ENCODE measurements around the gene PTPRD.

The PTPRD gene

DNA sequence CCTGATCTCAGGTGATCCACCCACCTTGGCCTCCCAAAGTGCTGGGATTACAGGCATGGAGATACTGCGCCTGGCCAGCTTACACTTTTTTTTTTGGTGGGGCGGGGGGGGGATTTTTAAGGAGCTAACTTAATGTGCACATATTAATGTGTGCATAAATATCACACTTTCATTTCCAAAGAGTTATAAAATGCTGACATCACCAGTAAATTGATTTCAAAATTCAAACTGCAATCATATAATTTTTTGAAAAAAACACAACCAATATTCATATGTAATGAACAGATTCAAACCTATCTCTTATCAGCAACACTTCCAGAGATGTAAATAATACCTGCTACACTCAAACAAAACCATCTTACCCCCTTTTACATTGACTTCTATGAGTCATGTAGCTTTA, 1806.7 kb downstream of the PTPRD start:
- DNase-seq, result no peak

DNA sequence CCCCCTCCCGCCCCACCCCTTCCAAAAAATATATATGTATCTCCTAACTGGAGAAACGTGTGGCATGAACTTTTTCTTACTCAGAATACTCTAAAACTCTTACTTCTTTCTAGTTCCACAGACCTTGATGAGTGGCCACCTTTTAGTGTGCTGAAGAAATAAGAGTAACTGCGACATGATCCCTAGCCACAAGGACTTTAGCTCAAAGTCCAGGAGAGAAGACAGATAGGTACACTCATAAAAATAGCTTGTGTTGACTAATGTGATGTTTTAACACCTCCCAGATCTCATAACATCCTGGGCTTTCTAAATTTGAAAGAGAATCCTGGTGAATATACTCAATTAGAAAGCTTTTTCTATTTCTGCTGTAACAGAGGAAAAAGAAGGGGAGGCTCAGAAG, 1808.2 kb downstream of the PTPRD start:
- DNase-seq, result no peak

DNA sequence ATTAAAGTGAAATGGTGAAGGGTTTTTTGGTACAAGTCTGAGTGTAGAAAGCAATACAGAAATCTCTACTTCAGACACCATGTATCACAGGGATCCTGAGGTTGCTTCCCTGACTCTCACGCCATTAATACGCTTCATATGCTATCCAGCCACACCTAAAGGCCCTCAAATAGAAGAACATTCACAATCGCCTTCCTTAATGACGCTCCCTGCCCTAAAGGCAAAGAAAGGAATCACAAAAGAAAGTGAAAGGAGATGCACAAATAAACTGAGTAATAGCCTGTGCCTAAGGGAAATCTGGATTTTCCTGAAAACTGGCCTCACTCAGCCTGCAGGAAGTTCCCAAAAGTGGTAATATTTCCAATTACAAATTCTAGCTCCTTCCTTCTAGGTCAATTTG, 1810.6 kb downstream of the PTPRD start:
- no peak for DNase-seq

DNA sequence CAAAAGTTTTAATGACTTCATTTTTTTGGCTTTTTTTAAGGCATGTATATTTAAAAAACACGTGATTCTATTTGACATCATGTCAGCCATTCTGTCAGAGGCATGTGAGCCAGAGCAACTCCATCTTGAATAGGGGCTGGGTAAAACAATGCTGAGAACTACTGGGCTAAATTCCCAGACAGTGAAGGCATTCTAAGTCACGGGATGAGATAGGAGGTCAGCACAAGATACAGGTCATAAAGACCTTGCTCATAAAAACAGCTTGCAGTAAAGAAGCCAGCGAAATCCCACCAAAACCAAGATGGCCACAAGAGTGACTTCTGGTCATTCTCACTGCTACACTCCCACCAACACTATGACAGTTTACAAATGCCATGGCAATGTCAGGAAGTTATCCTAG, 1812.6 kb downstream of the PTPRD start:
- no peak for DNase-seq

DNA sequence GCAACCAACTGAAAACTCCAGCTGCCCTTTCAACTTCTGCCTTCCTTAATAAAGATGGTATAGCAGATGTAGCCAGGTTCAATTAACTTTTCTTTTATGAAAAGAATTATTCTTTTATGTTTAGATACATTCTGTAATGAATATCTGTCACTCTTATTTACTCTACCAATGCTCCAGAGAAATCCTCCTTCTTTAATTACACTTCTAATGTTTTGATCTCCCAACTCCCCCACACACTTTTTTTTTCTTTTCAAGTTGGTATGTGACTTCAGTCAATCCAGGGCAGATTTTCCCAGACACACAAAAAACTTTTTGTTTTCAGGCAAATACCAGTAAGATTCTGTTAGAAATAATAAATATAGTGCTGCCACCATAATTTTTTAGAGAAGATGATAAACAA, 1813.2 kb downstream of the PTPRD start:
- DNase-seq, result no peak

DNA sequence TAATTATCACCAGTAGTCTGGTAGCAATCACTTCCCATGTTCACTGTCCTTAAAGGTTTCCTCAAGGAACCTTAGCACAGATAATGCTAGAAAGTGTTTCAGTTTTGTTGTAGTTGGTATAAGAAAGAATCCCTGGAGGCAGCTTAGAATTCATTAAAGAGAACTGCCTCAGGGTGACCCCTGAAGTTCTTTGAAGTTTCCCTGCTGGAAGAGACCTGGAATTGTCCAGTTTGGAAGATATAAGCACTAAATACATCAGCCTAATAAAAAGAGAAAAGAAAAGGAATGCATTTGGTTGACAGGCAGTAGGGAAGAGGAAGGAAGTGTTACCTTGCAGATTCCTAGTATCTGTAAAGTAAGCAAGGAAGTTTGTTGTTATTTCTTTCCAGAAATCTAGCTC, 1813.6 kb downstream of the PTPRD start:
- no peak for DNase-seq

DNA sequence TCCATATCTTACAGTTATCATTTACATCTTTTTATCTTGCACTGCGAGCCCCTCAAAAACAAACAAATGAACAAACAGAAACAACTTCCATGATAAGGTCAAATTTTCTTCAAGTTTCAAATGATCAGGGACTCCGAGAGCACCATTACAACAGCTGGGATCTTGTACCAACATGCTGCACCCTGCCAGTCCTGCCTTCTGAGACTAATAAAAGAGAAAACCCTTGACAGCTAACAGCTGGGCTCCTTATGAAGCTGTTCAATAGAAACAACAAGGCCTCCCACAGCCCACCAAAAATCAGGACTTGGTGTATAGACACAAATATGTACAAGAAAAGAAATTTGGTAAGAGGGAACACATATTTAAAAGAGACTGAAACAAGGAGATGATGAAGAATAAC, 1828.0 kb downstream of the PTPRD start:
- DNase-seq, result no peak

DNA sequence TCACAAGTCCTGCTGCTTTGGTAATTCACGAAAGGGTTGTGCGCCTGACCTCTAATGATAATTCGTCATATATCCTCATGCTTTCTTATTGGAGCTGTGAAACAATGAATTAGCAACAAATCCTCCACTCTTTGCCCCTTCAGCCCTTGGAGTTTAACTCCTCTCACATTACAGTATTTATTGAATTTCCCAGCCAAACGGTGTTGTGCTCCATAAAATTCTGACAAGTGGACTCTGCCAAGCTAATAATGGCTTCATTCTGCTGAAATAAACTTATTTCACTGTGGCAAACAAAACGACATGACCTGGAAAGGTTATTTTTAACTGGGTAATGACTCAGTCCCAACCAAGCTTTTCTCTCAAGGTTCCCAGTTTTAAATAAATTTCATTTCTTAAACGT, 1828.9 kb downstream of the PTPRD start:
- no peak for DNase-seq

DNA sequence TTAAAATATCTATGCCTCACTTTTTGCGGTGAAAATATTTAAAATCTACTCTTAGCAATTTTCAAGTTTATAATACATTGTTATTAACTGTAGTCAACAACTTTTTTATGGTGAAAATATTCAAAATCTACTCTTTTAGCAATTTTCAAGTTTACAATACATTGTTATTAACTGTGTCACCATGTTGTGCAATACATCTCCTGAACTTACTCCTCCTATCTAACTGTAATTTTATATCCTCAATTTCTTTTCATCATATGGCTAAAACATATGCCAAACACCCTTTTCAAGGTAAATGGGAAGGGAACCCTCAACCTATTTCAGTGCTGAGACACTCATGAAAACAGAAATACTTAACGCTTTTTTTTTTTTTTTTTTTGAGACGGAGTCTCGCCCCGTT, 1830.6 kb downstream of the PTPRD start:
- DNase-seq, result no peak

DNA sequence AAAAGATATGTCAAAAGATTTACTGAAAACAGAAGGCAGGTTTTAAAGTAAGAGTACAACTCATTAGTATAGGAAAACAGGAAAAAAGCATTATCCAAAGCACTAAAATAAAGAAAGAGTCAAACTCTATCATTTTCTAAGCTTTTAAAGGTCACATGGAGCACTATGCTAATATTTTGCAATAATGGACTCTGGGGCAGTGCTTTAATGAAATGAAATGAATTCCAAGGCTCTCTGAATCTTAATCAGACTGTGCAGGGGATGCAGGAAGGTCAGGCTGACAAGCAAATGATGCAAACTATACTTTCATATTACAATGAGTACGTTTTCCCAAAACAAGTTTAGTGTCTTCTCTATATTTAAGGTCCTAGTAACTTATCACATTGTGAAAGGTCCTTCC, 1831.3 kb downstream of the PTPRD start:
- no peak for DNase-seq

DNA sequence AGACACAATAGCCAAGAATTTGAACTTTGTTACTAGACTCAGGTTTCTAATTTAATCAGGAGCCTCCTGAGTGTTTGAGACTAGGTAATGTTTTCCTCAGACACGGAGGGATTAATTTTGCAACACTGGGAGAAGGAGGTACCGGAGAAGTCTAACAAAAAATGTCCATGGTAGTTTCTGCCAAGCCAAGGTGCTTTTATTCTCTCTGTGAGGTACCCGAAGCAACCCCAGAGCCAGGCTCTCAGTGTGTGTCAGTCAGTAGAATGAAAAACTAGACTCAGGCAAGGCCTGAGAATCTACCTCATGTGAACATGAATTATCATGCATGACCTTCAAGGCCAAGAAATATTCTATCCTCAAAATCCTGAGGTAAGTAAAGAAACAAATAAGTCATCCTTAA, 1832.4 kb downstream of the PTPRD start:
- no peak for DNase-seq

DNA sequence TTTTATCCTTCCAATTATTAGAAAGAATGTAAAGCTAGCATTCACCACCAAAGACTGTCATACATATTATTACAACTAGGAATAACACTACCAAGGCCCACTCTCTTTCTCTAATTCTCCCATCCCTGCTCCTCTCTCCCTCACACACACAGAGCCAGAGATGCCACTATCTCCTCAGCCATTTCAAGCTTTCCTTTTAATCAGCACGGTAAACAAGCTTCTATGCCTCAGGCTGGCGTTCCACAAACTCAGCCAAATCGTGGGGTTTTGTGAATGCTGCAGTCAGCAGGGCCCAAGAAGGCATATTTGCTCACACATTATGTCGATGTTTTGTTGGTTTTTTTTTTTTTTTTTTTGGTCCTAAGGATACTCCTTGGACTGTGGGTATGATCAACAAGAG, 1833.3 kb downstream of the PTPRD start:
- no peak for DNase-seq

DNA sequence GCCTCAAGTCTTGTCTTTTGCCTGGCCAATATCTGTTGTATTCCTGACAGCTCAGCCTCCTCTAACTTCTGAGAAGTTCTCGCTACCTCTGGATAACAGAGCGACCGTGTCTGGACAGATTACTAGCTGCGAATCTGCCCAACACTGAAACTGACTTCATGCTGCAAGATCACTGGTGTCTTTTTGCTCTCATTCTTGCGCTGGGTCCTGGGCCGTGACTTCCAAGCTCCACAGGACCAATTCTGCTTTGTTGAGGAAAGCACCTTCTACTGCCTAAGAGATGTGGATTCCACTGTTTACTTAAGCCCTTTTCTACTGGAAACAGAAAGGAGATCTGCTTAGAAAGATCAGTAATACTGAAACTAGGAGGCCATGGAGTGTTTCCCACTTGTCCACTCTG, 1834.4 kb downstream of the PTPRD start:
- no peak for DNase-seq

DNA sequence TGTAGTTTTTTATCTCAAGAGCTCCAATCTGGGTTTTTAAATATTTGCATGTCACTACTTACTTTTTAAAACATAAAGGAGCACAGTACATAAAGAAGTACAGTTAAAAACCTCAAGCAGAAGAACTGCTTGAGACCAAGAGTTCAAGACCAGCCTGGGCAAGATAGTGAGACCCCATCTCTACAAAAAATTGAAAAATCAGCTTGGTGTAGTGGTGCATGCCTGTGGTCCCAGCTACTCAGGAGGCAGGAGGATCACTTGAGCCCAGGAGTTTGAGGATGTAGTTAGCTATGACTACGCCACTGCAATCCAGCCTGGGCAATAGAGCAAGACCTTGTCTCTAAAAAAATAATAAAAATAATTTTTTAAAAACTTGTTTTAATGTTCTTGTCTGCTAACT, 1840.5 kb downstream of the PTPRD start:
- no peak for DNase-seq

DNA sequence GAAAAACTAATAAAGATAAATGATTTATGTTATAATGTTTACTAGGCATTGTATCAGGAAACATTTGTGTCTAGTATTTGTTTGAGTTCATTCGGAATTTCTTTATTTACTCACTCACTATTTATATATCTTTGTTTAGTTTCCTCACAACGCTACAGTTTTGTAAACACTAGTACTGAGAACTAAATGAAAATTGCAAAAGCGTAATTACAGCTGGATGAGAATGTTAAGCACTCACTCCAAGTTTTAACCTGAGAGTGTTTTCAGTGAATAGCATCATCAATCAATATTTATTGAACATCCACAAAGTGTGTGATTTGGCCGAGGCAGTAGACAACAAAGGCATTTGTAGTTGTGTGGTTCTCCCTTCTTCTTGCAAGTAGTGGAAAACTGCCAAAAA, 1843.6 kb downstream of the PTPRD start:
- peak in 2 of 3 experiments; percentile 5 to 50 for DNase-seq

DNA sequence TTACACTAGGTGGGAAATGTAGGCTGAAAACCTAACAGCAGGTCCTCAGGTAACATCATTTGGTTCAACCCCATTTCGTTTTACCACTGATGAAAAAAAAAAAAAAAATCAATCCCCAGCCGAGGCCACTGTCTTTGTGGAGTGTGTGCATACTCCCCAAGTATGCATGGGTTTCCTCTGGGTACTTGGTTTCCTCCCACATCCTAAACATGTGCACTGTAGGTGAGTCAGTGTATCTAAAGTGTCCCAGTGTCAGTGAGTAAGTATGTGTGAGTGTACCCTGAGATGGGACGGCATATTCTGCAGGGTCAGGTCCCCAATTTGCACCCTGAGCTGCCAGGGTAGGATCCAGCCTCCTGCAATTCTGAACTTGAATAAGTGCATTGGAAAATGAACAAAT, 1846.7 kb downstream of the PTPRD start:
- no peak for DNase-seq

DNA sequence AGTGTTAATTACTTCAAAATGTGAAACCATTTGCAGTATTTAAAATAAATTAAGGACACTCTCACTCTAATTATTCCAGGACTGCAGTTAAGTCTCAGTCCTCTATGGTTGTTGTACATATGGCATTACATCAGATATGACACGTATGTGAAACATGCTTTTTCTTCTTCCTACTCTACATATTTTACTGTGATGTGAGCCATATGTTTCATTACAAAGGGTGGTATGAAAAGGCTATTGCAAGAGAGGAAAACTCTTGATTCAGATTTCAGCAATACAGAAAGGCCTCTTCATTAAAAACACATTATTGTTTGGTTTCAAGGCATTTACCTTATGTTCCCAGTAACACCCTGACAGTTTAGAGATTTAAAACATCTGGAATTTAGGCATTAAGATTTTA, 1848.8 kb downstream of the PTPRD start:
- DNase-seq, result no peak

DNA sequence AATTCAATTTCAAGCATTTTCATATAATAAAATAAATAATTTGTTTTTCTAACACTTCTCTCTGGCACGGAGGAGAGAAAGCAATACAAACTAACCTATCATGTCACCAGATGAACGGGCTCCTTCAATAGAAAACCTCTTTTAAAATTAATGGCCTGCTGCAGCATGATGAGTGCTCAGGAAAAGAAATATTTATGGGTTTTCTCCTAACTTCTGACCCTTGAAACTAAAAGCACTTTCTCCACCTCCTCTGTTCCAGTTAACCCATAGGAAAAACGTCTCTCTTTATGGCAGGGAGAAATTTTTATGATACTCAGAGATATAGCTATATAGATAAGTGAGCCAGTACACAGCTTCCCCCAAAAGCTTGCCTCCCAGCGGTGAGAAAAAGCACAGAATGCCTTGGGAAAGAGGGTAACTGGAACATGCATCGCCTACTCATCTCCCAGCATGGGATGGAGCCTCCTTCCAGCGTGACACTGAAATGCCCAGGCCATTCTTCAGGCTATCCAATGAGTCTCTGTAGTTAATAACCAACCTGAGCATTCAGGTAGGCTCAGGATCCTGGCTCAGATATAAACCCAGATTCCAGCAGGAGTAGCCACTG, 1850.2 kb downstream of the PTPRD start:
- DNase-seq, result peak in 2 of 3 experiments; percentile 10 to 43

DNA sequence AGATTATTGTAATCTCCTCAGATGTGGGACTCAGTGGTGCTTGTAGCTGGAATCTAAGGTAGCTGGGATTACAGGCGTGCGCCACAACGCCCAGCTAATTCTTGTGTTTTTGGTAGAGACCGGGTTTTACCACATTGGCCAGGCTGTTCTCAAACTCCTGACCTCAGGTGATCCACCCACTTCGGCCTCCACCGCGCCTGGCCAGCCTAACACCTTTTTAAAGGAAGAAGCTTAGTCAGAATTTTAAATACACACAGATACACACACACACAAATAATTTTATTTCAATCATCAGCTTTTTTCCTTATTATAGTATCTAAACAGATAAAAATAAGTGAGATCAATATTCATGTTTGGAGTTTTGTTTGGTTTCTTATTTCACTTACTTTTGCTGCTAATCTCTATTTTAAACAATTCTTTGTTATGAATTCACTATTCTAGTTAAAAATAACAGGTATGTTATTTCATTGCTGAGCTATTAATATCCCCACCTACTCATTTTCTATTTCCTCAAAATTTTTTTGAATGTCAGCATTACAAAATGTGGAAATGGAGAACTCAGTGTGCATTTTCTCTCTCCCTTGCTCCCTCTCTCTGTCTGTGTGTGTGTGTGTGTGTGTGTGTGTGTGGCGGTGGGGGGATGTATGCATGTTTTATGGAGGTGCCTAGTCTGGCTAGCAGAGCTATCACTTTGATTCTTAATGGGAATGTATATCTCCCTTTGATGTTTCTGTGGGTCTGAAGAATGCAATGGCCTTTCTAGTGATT, 1852.6 kb downstream of the PTPRD start:
- no peak for DNase-seq

DNA sequence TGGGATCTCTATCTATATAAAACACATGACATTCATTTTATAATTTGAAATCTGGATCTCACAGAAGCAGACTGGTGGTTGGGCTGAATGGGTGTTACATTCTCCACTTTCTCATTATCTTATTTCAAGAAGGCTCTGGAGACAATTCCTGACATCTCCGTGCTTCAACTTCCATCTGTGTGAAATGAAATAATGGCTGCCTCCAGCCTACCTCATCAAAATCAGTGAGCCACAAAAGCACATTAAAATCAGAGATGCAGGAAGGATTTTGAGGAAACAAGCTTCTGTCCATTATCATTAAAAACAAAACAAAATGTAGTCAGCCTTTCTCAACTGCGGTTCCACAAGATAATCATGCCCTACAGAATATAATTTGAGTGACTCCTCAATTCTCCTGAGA, 1854.9 kb downstream of the PTPRD start:
- DNase-seq, result peak in 1 of 3 experiments; percentile 7

DNA sequence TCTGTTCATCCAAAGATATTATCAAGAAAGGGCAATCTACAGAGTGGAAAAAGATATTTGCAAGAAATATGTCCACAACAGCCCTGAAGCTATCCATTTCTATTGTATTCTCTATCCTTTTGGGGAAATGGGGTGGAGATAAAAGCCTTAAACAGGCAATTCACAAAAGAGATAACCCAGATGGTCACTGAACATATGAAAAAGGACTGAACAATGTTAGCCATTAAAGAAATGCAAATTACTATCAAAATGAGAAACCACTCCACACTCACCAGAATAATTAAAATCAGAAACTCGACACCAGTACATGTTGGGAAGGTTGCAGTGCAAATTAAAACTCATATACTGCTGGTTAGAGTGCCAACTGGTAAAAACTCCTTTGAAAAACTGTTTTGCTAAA, 1858.1 kb downstream of the PTPRD start:
- DNase-seq, result no peak

DNA sequence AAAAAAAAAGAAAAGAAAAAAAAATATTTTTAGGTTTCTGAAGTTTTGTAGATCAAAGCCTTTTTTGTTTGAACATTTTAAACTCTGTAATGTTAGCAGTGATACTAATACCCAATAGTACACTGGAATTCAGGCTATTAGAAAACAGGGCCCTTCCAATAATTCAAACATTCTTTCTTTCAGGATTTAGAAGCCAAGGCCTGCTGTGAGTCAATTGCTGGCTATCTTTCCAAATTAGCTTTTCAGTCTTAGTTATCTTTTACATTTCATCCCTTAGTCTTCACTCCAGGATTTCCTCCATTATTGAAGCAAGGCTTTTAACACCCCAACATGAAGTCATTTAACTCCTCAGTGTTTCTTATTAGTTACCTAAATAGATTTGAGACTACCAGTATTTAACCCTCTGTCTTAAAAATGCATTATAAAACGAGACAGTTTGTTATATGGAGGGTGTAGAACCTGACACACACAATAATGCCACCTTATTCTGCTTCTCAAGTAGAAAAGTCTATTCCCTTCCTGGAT, 1861.3 kb downstream of the PTPRD start:
- no peak for DNase-seq

DNA sequence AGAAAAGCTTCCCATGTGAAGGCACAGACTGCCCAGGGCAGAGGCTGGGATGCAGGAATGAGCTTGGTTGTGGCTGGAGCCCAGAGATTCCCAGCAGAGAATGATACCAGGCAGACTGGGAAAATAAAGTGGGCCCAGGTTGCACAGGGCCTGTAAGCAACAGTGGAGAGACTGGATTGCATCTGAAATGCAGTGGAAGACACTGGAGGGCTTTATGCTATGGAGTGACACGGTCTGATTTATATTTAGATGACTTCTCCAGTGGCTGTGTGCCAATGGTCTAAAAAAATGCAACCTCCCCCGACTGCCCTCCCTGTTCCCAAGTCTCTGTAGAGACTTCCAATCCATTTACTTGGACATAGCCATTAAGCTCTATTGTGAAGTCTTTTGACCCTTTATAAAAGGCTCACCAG, 1862.2 kb downstream of the PTPRD start:
- DNase-seq, result no peak

DNA sequence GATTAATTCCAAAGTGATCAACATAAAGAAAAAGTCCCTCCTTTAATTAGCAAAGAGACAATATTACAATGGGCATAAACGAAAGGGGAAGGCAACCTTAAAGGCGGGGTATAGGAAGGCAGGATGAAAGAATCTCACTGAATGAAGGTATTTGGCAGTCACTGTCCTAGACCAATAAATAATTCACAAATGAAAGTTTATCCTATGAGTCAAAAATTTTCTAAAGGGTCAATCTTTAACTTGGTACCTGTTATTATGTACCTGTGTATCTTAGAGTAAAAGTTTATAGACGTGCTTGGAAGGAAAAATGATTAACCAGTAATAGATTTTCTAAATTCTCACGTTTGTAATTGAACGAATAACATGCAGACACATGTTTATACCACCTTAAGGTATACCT, 1867.5 kb downstream of the PTPRD start:
- DNase-seq, result no peak

DNA sequence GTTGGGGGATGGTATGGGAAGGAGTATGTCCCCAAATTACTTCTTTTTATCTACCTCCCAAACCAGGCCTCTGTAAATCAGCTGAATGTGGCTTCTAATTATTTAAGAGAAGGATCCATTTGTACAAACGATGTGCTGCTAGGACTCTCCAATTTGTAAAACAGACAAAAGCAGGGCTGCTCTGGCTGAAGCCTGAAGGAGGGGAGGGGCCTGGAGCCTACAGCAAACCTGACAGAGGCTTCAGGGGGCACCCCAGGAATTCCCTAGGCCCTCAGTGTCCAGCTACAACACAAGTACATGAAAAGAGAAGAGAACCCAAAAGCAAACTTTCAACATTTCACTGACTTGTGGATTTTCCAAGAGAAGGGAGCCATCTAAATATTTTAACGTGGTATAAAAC, 1873.9 kb downstream of the PTPRD start:
- DNase-seq, result no peak
